ENCODE results near the gene RAB6B. TPM values are rescaled to one million over a fixed set of nuclear protein-coding genes. Genes with fewer than 3 reads are reported as not detected.

Gene RAB6B
- total and polyA plus RNA-seq, 2 of the 4 experiments (the other 2 are of a cell fraction) = 0.18 to 1.2 TPM

DNA sequence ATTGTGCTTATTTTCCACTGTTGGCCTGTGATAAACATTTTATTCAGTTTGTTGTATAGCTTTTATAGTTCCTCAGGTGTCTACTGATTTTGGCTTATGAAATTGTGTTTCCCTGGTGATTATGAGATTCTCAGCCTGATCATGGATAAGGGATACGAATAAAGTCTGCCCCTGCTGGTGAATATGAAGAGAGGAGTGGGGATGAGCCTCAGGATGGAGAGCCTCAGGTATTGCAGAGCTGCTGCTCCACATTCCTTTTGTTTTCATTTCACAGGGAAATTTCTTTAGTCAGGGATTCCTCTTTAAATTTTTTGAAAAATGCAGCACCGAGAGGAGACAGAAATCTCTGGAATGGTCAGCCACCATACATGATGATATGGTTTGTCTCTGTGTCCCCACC lies 14.7 kb upstream of the RAB6B start:
- Histone ChIP-seq H3K9me1 (ENCODE audit: insufficient read depth, low read length) (no peaks in the 10 kb centered on the region), H4K5ac (ENCODE audit: low read depth, low read length) (no peak overlapping the region), H3K4me1 (ENCODE audit: control insufficient read depth, insufficient read depth, low read length) (no peaks in the 10 kb centered on the region), H3K79me1 (ENCODE audit: low read depth in 1 of 2, low read length in 2 of 2) (no peaks in the 10 kb centered on the region), H2BK120ac (ENCODE audit: low read depth, low read length) (no peak overlapping the region), H3K9me3 (ENCODE audit: control insufficient read depth, insufficient read depth, low read length) (no peaks in the 10 kb centered on the region), H3K27me3 (ENCODE audit: control insufficient read depth, insufficient read depth, low read length) (peaks cover 20% of the 10 kb centered on the region), H3K23ac (ENCODE audit: low read depth, low read length) (no peak overlapping the region), H3K27ac (ENCODE audit: insufficient read depth, low read length) (no peak overlapping the region), H2AK9ac (replicated peaks; ENCODE audit: low read depth, low read length, poor library complexity) (no peak overlapping the region), H3K4ac (ENCODE audit: low read depth, low read length) (no peak overlapping the region), H3K9ac (ENCODE audit: low read depth, low read length) (no peak overlapping the region), H2AFZ (replicated peaks; ENCODE audit: low read length, poor library complexity) (no peak overlapping the region), H3K4me2 (ENCODE audit: low read depth, low read length) (no peak overlapping the region), H2AK5ac (ENCODE audit: low read depth, low read length) (no peak overlapping the region), H3K18ac (ENCODE audit: low read depth, low read length) (no peak overlapping the region), H2BK5ac (ENCODE audit: low read depth, low read length, poor library complexity, severe bottlenecking) (no peak overlapping the region), H2BK20ac (ENCODE audit: low read depth, low read length) (no peak overlapping the region), H4K20me1 (ENCODE audit: insufficient read depth, low read length) (no peaks in the 10 kb centered on the region), H3K56ac (ENCODE audit: extremely low read depth, insufficient read depth, low read length) (no peak overlapping the region), H4K8ac (ENCODE audit: low read depth in 2 of 2, low read length in 2 of 2) (no peak overlapping the region), H2BK15ac (ENCODE audit: low read depth, low read length) (no peak overlapping the region), H3K36me3 (ENCODE audit: control insufficient read depth, insufficient read depth, low read length) (no peaks in the 10 kb centered on the region), H3K14ac (replicated peaks; ENCODE audit: low read depth, low read length) (no peak overlapping the region), H4K91ac (ENCODE audit: insufficient read depth, low read depth, low read length) (no peak overlapping the region), H3K4me3 (ENCODE audit: insufficient read depth, low read depth, low read length) (no peak overlapping the region)
- BruUV-seq (replicated peaks) = no TSS peak
- CTCF ChIA-PET = no interaction called here
- WGBS, 2 experiments (ENCODE audit: extremely low coverage in 2 of 2, insufficient read length in 1 of 2) = no CpG with 5 or more reads among the region's 2 CpGs
- TF ChIP-seq CEBPB (IDR thresholded peaks at IDR 0.05; ENCODE audit: low read depth, low read length) (no peak), MXI1 (IDR thresholded peaks at IDR 0.05; ENCODE audit: borderline replicate concordance, low read depth, low read length) (no peak), SMC3 (IDR thresholded peaks at IDR 0.05; ENCODE audit: low read depth, low read length) (no peak), MAZ (IDR thresholded peaks at IDR 0.05; ENCODE audit: borderline replicate concordance, low read depth, low read length) (no peak), MAFK (IDR thresholded peaks at IDR 0.05; ENCODE audit: low read depth, low read length) (no peak), RCOR1 (IDR thresholded peaks at IDR 0.05; ENCODE audit: insufficient replicate concordance, low read length) (no peak), RFX5 (IDR thresholded peaks at IDR 0.05; ENCODE audit: low read depth, low read length) (no peak), BHLHE40 (IDR thresholded peaks at IDR 0.05; ENCODE audit: low read depth, low read length) (no peak), RAD21 (IDR thresholded peaks at IDR 0.05; ENCODE audit: low read length) (no peak), POLR2A (IDR thresholded peaks at IDR 0.05; ENCODE audit: low read depth, low read length) (no peak), FOS (IDR thresholded peaks at IDR 0.05; ENCODE audit: low read depth, low read length) (no peak)
- TF ChIP-seq, protein P1, sequence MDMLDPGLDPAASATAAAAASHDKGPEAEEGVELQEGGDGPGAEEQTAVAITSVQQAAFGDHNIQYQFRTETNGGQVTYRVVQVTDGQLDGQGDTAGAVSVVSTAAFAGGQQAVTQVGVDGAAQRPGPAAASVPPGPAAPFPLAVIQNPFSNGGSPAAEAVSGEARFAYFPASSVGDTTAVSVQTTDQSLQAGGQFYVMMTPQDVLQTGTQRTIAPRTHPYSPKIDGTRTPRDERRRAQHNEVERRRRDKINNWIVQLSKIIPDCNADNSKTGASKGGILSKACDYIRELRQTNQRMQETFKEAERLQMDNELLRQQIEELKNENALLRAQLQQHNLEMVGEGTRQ (IDR thresholded peaks at IDR 0.05; ENCODE audit: low read depth, low read length) = no peak
- dilution Hi-C loops (cut with HindIII; ENCODE audit: low sequenced_read_pairs, unreplicated experiment) (no loop called here), intact Hi-C loops (cut with micrococcal nuclease) (loop anchor here (10.0 kb wide), 1 partner anchor 466 kb away; no protein-coding TSS in a partner anchor), in situ Hi-C loops (cut with MboI; ENCODE audit: low sequenced_read_pairs) (no loop called here)
- DNase-seq = no peak
- POLR2A ChIA-PET (ENCODE audit: unreplicated experiment) = no interaction called here
- no peak for ATAC-seq (ENCODE audit: low read depth)
